ENCODE data around the gene AXDND1. TPM values are rescaled to one million over a fixed set of nuclear protein-coding genes. Genes with fewer than 3 reads are reported as not detected.

Gene AXDND1
- polyA plus RNA-seq, 3 donors = 0.09 TPM; not detected in 2

DNA sequence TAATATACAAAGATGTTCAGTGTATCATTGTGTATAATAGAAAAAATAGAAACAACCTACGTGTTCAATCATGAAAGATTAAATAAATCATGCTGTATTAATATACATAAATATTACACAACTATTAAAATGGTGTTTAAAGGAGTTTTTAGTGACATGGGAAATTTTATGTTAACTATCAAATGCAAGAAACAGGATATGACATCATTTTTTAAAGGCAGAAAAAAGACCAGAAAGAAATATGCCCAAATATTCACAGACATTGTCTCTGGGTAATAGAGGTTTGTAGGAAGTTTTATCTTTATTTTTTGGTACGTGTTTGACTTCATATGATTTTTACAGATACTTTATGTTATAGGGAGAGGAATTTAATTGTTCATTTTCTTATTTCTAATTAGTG, 176.0 kb downstream of the AXDND1 start:
- intact Hi-C loops (cut with micrococcal nuclease) = no loop called here

DNA sequence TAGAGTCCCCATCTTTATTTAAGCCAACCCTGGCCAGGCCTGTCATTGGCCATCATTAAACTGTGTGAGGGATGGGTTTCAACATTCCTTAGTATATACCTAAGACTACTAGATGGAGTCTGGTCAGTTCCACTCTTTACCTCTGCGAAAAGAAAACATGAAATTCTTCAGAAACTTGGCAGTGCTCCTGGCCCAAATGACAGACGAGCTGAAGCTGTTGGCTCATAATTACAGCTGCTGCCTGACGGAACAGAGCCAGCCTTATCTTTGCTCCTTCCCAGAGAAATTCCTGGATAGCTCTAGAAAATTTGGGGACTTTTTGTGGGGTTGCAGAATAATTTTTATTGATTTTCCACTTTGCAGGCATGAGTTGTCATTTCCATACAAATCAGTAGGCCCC, 179.6 kb downstream of the AXDND1 start:
- peaks cover 0 to 5% (median 2%) of the 10 kb centered on the region in 3 donors for H3K27me3 Mint-ChIP-seq (ENCODE audit: low read depth in 3 of 3)
- no peaks in the 10 kb centered on the region for H3K4me1 Mint-ChIP-seq
- H4K20me1 ChIP-seq (ENCODE audit: insufficient read depth, low read length) = no peaks in the 10 kb centered on the region
- DNase-seq = no peak
- whole genome bisulfite sequencing (ENCODE audit: insufficient coverage) = 91% methylated on average over 3 of the region's 3 CpGs
- intact Hi-C loops (cut with micrococcal nuclease) = no loop called here
- no peaks in the 10 kb centered on the region for H3K27me3 ChIP-seq (ENCODE audit: control insufficient read depth in 2 of 2, insufficient read depth in 2 of 2, low read length in 2 of 2)
- no peaks in the 10 kb centered on the region for H3K36me3 Mint-ChIP-seq
- H3K9me3 Mint-ChIP-seq = peaks cover under 1 to 8% (median 5%) of the 10 kb centered on the region in 7 donors
- no peak overlapping the region for H2AFZ ChIP-seq (ENCODE audit: insufficient read depth, low read depth, low read length, poor library complexity, severe bottlenecking)
- TF ChIP-seq, protein P1, sequence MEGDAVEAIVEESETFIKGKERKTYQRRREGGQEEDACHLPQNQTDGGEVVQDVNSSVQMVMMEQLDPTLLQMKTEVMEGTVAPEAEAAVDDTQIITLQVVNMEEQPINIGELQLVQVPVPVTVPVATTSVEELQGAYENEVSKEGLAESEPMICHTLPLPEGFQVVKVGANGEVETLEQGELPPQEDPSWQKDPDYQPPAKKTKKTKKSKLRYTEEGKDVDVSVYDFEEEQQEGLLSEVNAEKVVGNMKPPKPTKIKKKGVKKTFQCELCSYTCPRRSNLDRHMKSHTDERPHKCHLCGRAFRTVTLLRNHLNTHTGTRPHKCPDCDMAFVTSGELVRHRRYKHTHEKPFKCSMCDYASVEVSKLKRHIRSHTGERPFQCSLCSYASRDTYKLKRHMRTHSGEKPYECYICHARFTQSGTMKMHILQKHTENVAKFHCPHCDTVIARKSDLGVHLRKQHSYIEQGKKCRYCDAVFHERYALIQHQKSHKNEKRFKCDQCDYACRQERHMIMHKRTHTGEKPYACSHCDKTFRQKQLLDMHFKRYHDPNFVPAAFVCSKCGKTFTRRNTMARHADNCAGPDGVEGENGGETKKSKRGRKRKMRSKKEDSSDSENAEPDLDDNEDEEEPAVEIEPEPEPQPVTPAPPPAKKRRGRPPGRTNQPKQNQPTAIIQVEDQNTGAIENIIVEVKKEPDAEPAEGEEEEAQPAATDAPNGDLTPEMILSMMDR (IDR thresholded peaks at IDR 0.05) = no peak
- H3K4me3 Mint-ChIP-seq = no peak overlapping the region
- no peak overlapping the region for H3K9ac ChIP-seq (ENCODE audit: insufficient read depth, low read length, poor library complexity, severe bottlenecking)
- no peak overlapping the region for H3K27ac ChIP-seq (ENCODE audit: low read depth in 1 of 2, low read length in 2 of 2)
- H3K4me3 ChIP-seq (replicated peaks in 1 of 3; ENCODE audit: low read depth in 2 of 3, low read length in 3 of 3) = no peak overlapping the region
- H3K4me2 ChIP-seq (replicated peaks; ENCODE audit: extremely low read depth, low read length, poor library complexity, severe bottlenecking) = no peak overlapping the region
- H3K9me3 ChIP-seq (replicated peaks in 1 of 2; ENCODE audit: control insufficient read depth in 1 of 2, insufficient read depth in 1 of 2, low read length in 2 of 2) = peaks cover 5 to 10% of the 10 kb centered on the region in 2 donors
- no peaks in the 10 kb centered on the region for H3K4me1 ChIP-seq (ENCODE audit: control insufficient read depth in 1 of 2, insufficient read depth in 2 of 2, low read length in 2 of 2)
- no peaks in the 10 kb centered on the region for H3K36me3 ChIP-seq (replicated peaks in 1 of 2; ENCODE audit: control insufficient read depth in 1 of 2, insufficient read depth in 2 of 2, low read length in 2 of 2)
- H3K27ac Mint-ChIP-seq = no peak overlapping the region
- no peaks in the 10 kb centered on the region for H3K79me2 ChIP-seq (ENCODE audit: insufficient read depth, low read length)

More for the DNA sequence above, 176.0 kb downstream of the AXDND1 start:
- no peak overlapping the region for H3K9ac ChIP-seq (ENCODE audit: insufficient read depth, low read length, poor library complexity, severe bottlenecking)
- TF ChIP-seq, protein P1 (IDR thresholded peaks at IDR 0.05) = no peak
- WGBS (ENCODE audit: insufficient coverage) = no CpG with 5 or more reads among the region's 2 CpGs
- no peak overlapping the region for H2AFZ ChIP-seq (ENCODE audit: insufficient read depth, low read depth, low read length, poor library complexity, severe bottlenecking)
- no peaks in the 10 kb centered on the region for H3K27me3 ChIP-seq (ENCODE audit: control insufficient read depth in 2 of 2, insufficient read depth in 2 of 2, low read length in 2 of 2)
- peaks cover 7 to 20% (median 13%) of the 10 kb centered on the region in 7 donors for H3K9me3 Mint-ChIP-seq
- DNase-seq = no peak
- no peaks in the 10 kb centered on the region for H3K79me2 ChIP-seq (ENCODE audit: insufficient read depth, low read length)
- no peaks in the 10 kb centered on the region for H3K36me3 ChIP-seq (replicated peaks in 1 of 2; ENCODE audit: control insufficient read depth in 1 of 2, insufficient read depth in 2 of 2, low read length in 2 of 2)
- H3K4me2 ChIP-seq (replicated peaks; ENCODE audit: extremely low read depth, low read length, poor library complexity, severe bottlenecking) = no peak overlapping the region
- H3K9me3 ChIP-seq (replicated peaks in 1 of 2; ENCODE audit: control insufficient read depth in 1 of 2, insufficient read depth in 1 of 2, low read length in 2 of 2) = peaks cover 5 to 11% of the 10 kb centered on the region in 2 donors
- no peaks in the 10 kb centered on the region for H4K20me1 ChIP-seq (ENCODE audit: insufficient read depth, low read length)
- H3K4me3 ChIP-seq (replicated peaks in 1 of 3; ENCODE audit: low read depth in 2 of 3, low read length in 3 of 3) = no peak overlapping the region
- no peaks in the 10 kb centered on the region for H3K4me1 ChIP-seq (ENCODE audit: control insufficient read depth in 1 of 2, insufficient read depth in 2 of 2, low read length in 2 of 2)
- H3K27ac ChIP-seq (ENCODE audit: low read depth in 1 of 2, low read length in 2 of 2) = no peak overlapping the region
- H3K27ac Mint-ChIP-seq = no peak overlapping the region
- H3K4me3 Mint-ChIP-seq = no peak overlapping the region
- peaks cover 0 to 3% (median 3%) of the 10 kb centered on the region in 3 donors for H3K27me3 Mint-ChIP-seq (ENCODE audit: low read depth in 3 of 3)
- H3K4me1 Mint-ChIP-seq = no peaks in the 10 kb centered on the region
- no peaks in the 10 kb centered on the region for H3K36me3 Mint-ChIP-seq

All from CD14-positive monocyte (primary cell).